GM12878 (cell line): ENCODE data around the gene LYG1. TPM values are rescaled to one million over a fixed set of nuclear protein-coding genes. Genes with fewer than 3 reads are reported as not detected.
"Not testable (repeated sequence)": the region's sequence is repeated elsewhere in the genome, so short reads cannot be mapped to it uniquely, and the experiment has no call there.

Experiments used
- ATAC-seq: fragments of 200-7000 bp; cut with Tn5 transposase; 3 replicates; pipeline ENCODE4 v1.9.1; 2020; ENCODE audit warnings: mild to moderate bottlenecking, moderate library complexity
- BruUV-seq: library from RNA; stranded (reverse); fragments of 400-500 nt; replicated peaks from 2 replicates; lab custom pipeline; 2021; lab: Mats Ljungman, UMichigan
- CTCF ChIA-PET: fragments of 300-600 bp; sonication (Branson Sonifier 250); formaldehyde crosslinking; extraction: SDS; loops from one replicate; lab custom pipeline; 2021; ENCODE audit warnings: inconsistent platforms; lab: Yijun Ruan, JAX
- POLR2A ChIA-PET: fragments of 350-600 bp; formaldehyde crosslinking; extraction: SDS; loops from one replicate; lab custom pipeline; 2021; ENCODE audit warnings: inconsistent platforms; lab: Charles Lee
- RAD21 ChIA-PET: fragments of 300-600 bp; sonication (Branson Sonifier 250); formaldehyde crosslinking; loops from one replicate; lab custom pipeline; 2023; ENCODE audit warnings: antibody characterized with exemption; ENCODE audit not compliant: unreplicated experiment; lab: Charles Lee
- SMC1A ChIA-PET: fragments of 300-600 bp; sonication (Branson Sonifier 250); formaldehyde crosslinking; loops from one replicate; lab custom pipeline; 2023; ENCODE audit not compliant: unreplicated experiment, uncharacterized antibody; lab: Charles Lee
- DNase-seq: peaks from one replicate; pipeline ENCODE4 v3.0.0-alpha.2; 2011; ENCODE audit warnings: low read depth, low spot score
- FAIRE-seq: peaks from 3 replicates; lab custom pipeline; 2011; peaks lifted over from hg19 to GRCh38; lab: Jason Lieb, UNC
- H2AFZ ChIP-seq: 2 replicates; pipeline ENCODE4 v1.6.0; 2011; ENCODE audit warnings: low read depth, low read length, control low read depth; ENCODE audit not compliant: control insufficient read depth
- H3K27ac ChIP-seq: 2 replicates; pipeline ENCODE4 v1.5.1; 2011; ENCODE audit warnings: control low read depth; ENCODE audit not compliant: control insufficient read depth, insufficient read depth
- H3K27me3 ChIP-seq, 2 experiments: replicated peaks in 1 of 2; 2 replicates each; pipeline versions ENCODE4 v1.6.0 to v1.6.1; 2011; ENCODE audit warnings: low read length in 1 of 2; ENCODE audit not compliant: control insufficient read depth in 2 of 2, insufficient read depth in 2 of 2
- H3K36me3 ChIP-seq, 2 experiments: 2 replicates each; pipeline ENCODE4 v1.5.1; 2011; ENCODE audit warnings: low read length in 1 of 2; ENCODE audit not compliant: control insufficient read depth in 2 of 2, insufficient read depth in 2 of 2
- H3K4me1 ChIP-seq: 2 replicates; pipeline ENCODE4 v1.6.1; 2011; ENCODE audit warnings: mild to moderate bottlenecking, low read length, moderate library complexity, mixed read lengths; ENCODE audit not compliant: control insufficient read depth, insufficient read depth
- H3K4me2 ChIP-seq: 2 replicates; pipeline ENCODE4 v1.6.0; 2011; ENCODE audit warnings: control low read depth; ENCODE audit not compliant: control insufficient read depth, insufficient read depth
- H3K4me3 ChIP-seq: fragments of 200-600 bp; sonication (generic); 2 replicates; pipeline ENCODE4 v1.5.1; 2016
- H3K79me2 ChIP-seq: 2 replicates; pipeline ENCODE4 v1.6.0; 2011; ENCODE audit warnings: low read length; ENCODE audit not compliant: control insufficient read depth, insufficient read depth
- H3K9ac ChIP-seq: 2 replicates; pipeline ENCODE4 v1.8.0; 2011; ENCODE audit warnings: low read length, control low read depth, mixed read lengths; ENCODE audit not compliant: control insufficient read depth, insufficient read depth
- H3K9me3 ChIP-seq: replicated peaks from 3 replicates; pipeline ENCODE4 v1.5.1; 2011; ENCODE audit warnings: mild to moderate bottlenecking, low read length; ENCODE audit not compliant: control insufficient read depth, insufficient read depth
- H4K20me1 ChIP-seq: 2 replicates; pipeline ENCODE4 v1.6.0; 2011; ENCODE audit not compliant: control insufficient read depth, insufficient read depth
- CHD2 ChIP-seq: IDR thresholded peaks from 2 replicates; pipeline ENCODE4 v1.6.1; 2011; ENCODE audit warnings: low read depth, low read length, improper control_type of control experiment, borderline replicate concordance
- E4F1 ChIP-seq: fragments of 450-650 bp; IDR thresholded peaks from 2 replicates; pipeline ENCODE4 v1.6.1; 2018; ENCODE audit warnings: borderline replicate concordance, mild to moderate bottlenecking; ENCODE audit not compliant: partially characterized antibody
- NFYB ChIP-seq: IDR thresholded peaks from 2 replicates; pipeline ENCODE4 v1.6.1; 2011; ENCODE audit warnings: low read depth, mild to moderate bottlenecking, low read length, improper control_type of control experiment, moderate library complexity; ENCODE audit not compliant: insufficient read depth
- POLR2A ChIP-seq: IDR thresholded peaks from 2 replicates; pipeline ENCODE4 v1.6.1; 2011; ENCODE audit warnings: low read depth, mild to moderate bottlenecking, low read length
- ZNF622 ChIP-seq: fragments of 450-650 bp; IDR thresholded peaks from 2 replicates; pipeline ENCODE4 v1.6.1; 2017; ENCODE audit warnings: mild to moderate bottlenecking, inconsistent platforms
- WGBS: methylation state at CpG from one replicate; pipeline ENCODE4 v1.1.6; 2016; ENCODE audit warnings: low lambda C conversion rate; ENCODE audit not compliant: insufficient replicate concordance, insufficient coverage; ENCODE audit errors: missing lambda C conversion rate; 5-methylcytosine and 5-hydroxymethylcytosine counted together
- in situ Hi-C: fragments of 300-500 bp; cut with MboI; formaldehyde crosslinking; loops from 9 replicates; pipeline ENCODE4 v1.14.3; 2018; ENCODE audit warnings: mixed read lengths
- intact Hi-C: fragments of 100-400 bp; cut with micrococcal nuclease; formaldehyde crosslinking; loops from one replicate; pipeline ENCODE4 v1.14.2; 2022; ENCODE audit not compliant: unreplicated experiment
- polyA plus RNA-seq, 11 experiments: library from polyadenylated mRNA; depleted of rRNA in 4 of 11; unstranded in 6 of 11; stranded (reverse) in 5 of 11; fragments of >200 nt; fragmentation: Nextera tagmentation in 4 of 11; fragmentation: Illumina TruSeq in 1 of 11; extraction: Ambion mirVana in 4 of 11; extraction: Trizol in 1 of 11; gene quantifications; 1 replicate in 1 of 11; 2 replicates in 10 of 11; pipeline versions ENCODE4 v1.2.1 to v1.2.3, GENCODE V29; 2011 to 2016; ENCODE audit warnings: inconsistent platforms in 2 of 11, missing spikeins in 2 of 11, low read depth in 1 of 11
- total RNA-seq, 4 experiments: library from RNA; depleted of rRNA in 3 of 4; stranded (reverse); fragments of >200 nt in 3 of 4; fragmentation: Illumina TruSeq in 1 of 4; extraction: Trizol in 1 of 4; gene quantifications; 2 replicates each; pipeline versions ENCODE4 v1.2.1 to v1.2.3, GENCODE V29; 2013 to 2021

The LYG1 gene
- total and polyA plus RNA-seq, 10 of the 15 experiments (the other 5 are each of a cell fraction or from before 2014, with no cell fraction given) = 0.27 to 1.3 (median 0.79) TPM; not detected in 1

GRCh38 chr2:99278793-99279291 lies 22.2 kb downstream of the LYG1 start (continued):
- TF ChIP-seq CHD2 = no peak
- no peak for TF ChIP-seq NFYB

GRCh38 chr2:99278195-99278765 lies 22.7 kb downstream of the LYG1 start:
- POLR2A ChIA-PET = interaction anchor here (0.6 kb wide), 1 partner anchor 31 kb away, joined by 3 read pairs; no protein-coding TSS in a partner anchor
- H4K20me1 ChIP-seq, H3K79me2 ChIP-seq, CTCF ChIA-PET, H3K27ac ChIP-seq, BruUV-seq, intact Hi-C loops, in situ Hi-C loops, H3K27me3 ChIP-seq, H3K4me1 ChIP-seq, FAIRE-seq, H3K9me3 ChIP-seq, H3K4me3 ChIP-seq, RAD21 ChIA-PET, H3K36me3 ChIP-seq, H2AFZ ChIP-seq, H3K9ac ChIP-seq, H3K4me2 ChIP-seq, ATAC-seq, DNase-seq: not testable (repeated sequence)
- WGBS = 47% methylated on average over 5 of the region's 5 CpGs
- SMC1A ChIA-PET = interaction anchor here (0.9 kb wide), 1 partner anchor 35 kb away, joined by 3 read pairs; no protein-coding TSS in a partner anchor

DNA sequence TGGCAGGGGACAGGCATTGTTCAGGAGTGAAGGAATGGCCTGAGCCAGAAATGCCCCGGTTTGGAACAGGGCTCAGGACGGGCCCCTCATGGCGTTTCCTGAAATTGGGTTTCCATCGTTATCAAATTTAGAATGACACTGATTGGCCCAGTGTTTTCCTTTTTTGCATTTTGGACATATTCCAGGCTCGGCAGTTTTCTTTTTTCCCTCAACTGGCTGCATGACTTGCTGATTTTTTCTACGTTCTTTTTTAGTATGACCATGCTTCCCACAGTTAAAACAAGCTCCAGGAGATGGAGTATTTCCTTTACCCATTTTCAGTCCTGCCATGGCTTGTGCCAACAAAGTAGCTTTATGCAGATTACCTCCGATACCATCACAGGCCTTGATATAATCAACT lies 25.1 kb downstream of the LYG1 start:
- 42% methylated on average over 7 of the region's 7 CpGs for WGBS
- no peak overlapping the region for H3K27ac ChIP-seq
- no peak overlapping the region for H3K4me3 ChIP-seq
- RAD21 ChIA-PET = no interaction called here
- CTCF ChIA-PET = no interaction called here
- H3K9me3 ChIP-seq = peaks cover 2% of the 10 kb centered on the region; the same call in 1 of the 3 replicates
- no peaks in the 10 kb centered on the region for H3K36me3 ChIP-seq
- BruUV-seq = no TSS peak
- DNase-seq (no peak), FAIRE-seq (no peak), ATAC-seq (no peak)
- no peaks in the 10 kb centered on the region for H3K4me1 ChIP-seq
- in situ Hi-C loops = no loop called here
- H4K20me1 ChIP-seq = no peaks in the 10 kb centered on the region
- H3K4me2 ChIP-seq = no peak overlapping the region
- intact Hi-C loops = no loop called here
- H3K79me2 ChIP-seq = no peaks in the 10 kb centered on the region
- H3K9ac ChIP-seq = no peak overlapping the region
- SMC1A ChIA-PET = no interaction called here
- no peak overlapping the region for H2AFZ ChIP-seq
- POLR2A ChIA-PET = no interaction called here
- TF ChIP-seq E4F1 (no peak), POLR2A (no peak), NFYB (no peak), ZNF622 (no peak)
- no peaks in the 10 kb centered on the region for H3K27me3 ChIP-seq
